Loucy (cell line): ENCODE data around the gene PRKCE.

Experiments
- H2AFZ ChIP-seq: fragments of 200-600 bp; sonication (generic); 2 replicates; pipeline ENCODE4 v1.6.0; 2016; ENCODE audit warnings: antibody characterized with exemption, mild to moderate bottlenecking, low read length, moderate library complexity
- H3F3A ChIP-seq: fragments of 200-600 bp; 2 replicates; pipeline ENCODE4 v1.6.0; 2016; ENCODE audit warnings: antibody characterized with exemption, low read depth, mild to moderate bottlenecking
- H3K27me3 ChIP-seq: fragments of 200-600 bp; sonication (generic); 2 replicates; pipeline ENCODE4 v1.6.1; 2014; ENCODE audit warnings: low read length, mild to moderate bottlenecking; ENCODE audit not compliant: insufficient read depth, poor library complexity, severe bottlenecking
- H3K36me3 ChIP-seq: fragments of 200-600 bp; sonication (generic); 2 replicates; pipeline ENCODE4 v1.6.1; 2016; ENCODE audit warnings: low read length; ENCODE audit not compliant: insufficient read depth
- H3K4me1 ChIP-seq: fragments of 200-600 bp; sonication (generic); 2 replicates; pipeline ENCODE4 v1.5.1; 2014; ENCODE audit warnings: low read length, mild to moderate bottlenecking; ENCODE audit not compliant: insufficient read depth, poor library complexity, severe bottlenecking
- H3K4me2 ChIP-seq: fragments of 200-600 bp; sonication (generic); 2 replicates; pipeline ENCODE4 v1.6.0; 2014; ENCODE audit warnings: antibody characterized with exemption, low read length, low read depth, mild to moderate bottlenecking; ENCODE audit not compliant: poor library complexity, severe bottlenecking
- H3K4me3 ChIP-seq: fragments of 200-600 bp; sonication (generic); 2 replicates; pipeline ENCODE4 v1.5.1; 2014; ENCODE audit warnings: low read length, mild to moderate bottlenecking, mixed read lengths; ENCODE audit not compliant: poor library complexity, severe bottlenecking
- H3K79me2 ChIP-seq: fragments of 200-600 bp; sonication (generic); 2 replicates; pipeline ENCODE4 v1.6.1; 2014; ENCODE audit warnings: low read length; ENCODE audit not compliant: insufficient read depth
- H3K9ac ChIP-seq: fragments of 200-600 bp; sonication (generic); 2 replicates; pipeline ENCODE4 v1.6.0; 2014; ENCODE audit warnings: mild to moderate bottlenecking, low read depth, low read length, moderate library complexity; ENCODE audit not compliant: poor library complexity, severe bottlenecking
- H3K9me2 ChIP-seq: fragments of 200-600 bp; sonication (generic); replicated peaks from 2 replicates; pipeline ENCODE4 v1.6.1; 2016; ENCODE audit warnings: low read depth, low read length, mixed read lengths
- H3K9me3 ChIP-seq: fragments of 200-600 bp; sonication (generic); 2 replicates; pipeline ENCODE4 v1.6.1; 2014; ENCODE audit warnings: mild to moderate bottlenecking, antibody characterized with exemption, low read length, low read depth; ENCODE audit not compliant: insufficient read depth
- H4K20me1 ChIP-seq: fragments of 200-600 bp; sonication (generic); 2 replicates; pipeline ENCODE4 v1.6.0; 2014; ENCODE audit warnings: antibody characterized with exemption, low read length, mild to moderate bottlenecking; ENCODE audit not compliant: insufficient read depth, poor library complexity, severe bottlenecking
- EZH2phosphoT487 ChIP-seq: fragments of 200-600 bp; IDR thresholded peaks from 2 replicates; pipeline ENCODE4 v1.6.1; 2018; ENCODE audit warnings: antibody characterized with exemption, mild to moderate bottlenecking, moderate library complexity, borderline replicate concordance
- TF ChIP-seq, protein P1 (sequence below): fragments of 200-600 bp; sonication (generic); conservative IDR thresholded peaks from 2 replicates; pipeline ENCODE4 v1.5.1; 2014; ENCODE audit warnings: mild to moderate bottlenecking, antibody characterized with exemption, low read length

The PRKCE gene

DNA sequence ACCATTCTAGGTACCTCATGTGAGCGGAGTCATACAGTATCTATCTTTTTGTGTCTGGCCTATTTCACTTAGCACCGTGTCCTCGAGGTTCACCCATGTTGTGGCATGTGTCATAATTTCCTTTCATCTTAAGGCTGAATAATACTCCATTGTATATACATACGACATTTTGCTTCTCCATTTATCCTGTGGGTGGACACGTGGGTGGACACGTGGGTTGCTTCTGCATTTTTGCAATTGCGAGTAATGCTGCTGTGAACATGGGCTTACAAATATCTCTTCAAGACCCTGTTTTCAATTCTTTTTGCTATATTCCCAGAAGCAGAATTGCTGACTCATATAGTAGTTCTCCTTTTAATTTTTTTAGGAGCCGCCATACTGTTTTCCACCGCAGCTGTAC lies 402.1 kb downstream of the PRKCE start:
- Histone ChIP-seq H3K4me3 (no peak overlapping the region), H3K4me2 (no peak overlapping the region), H3K36me3 (no peaks in the 10 kb centered on the region; the same call in 1 of the 2 replicates), H2AFZ (no peak overlapping the region), H3K79me2 (no peaks in the 10 kb centered on the region), H4K20me1 (no peaks in the 10 kb centered on the region), H3K9me2 (no peaks in the 10 kb centered on the region), H3K27me3 (no peaks in the 10 kb centered on the region), H3F3A (no peaks in the 10 kb centered on the region), H3K9ac (no peak overlapping the region), H3K4me1 (no peaks in the 10 kb centered on the region), H3K9me3 (no peaks in the 10 kb centered on the region)
- TF ChIP-seq EZH2phosphoT487 = no peak
- TF ChIP-seq, protein P1, sequence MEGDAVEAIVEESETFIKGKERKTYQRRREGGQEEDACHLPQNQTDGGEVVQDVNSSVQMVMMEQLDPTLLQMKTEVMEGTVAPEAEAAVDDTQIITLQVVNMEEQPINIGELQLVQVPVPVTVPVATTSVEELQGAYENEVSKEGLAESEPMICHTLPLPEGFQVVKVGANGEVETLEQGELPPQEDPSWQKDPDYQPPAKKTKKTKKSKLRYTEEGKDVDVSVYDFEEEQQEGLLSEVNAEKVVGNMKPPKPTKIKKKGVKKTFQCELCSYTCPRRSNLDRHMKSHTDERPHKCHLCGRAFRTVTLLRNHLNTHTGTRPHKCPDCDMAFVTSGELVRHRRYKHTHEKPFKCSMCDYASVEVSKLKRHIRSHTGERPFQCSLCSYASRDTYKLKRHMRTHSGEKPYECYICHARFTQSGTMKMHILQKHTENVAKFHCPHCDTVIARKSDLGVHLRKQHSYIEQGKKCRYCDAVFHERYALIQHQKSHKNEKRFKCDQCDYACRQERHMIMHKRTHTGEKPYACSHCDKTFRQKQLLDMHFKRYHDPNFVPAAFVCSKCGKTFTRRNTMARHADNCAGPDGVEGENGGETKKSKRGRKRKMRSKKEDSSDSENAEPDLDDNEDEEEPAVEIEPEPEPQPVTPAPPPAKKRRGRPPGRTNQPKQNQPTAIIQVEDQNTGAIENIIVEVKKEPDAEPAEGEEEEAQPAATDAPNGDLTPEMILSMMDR = no peak

DNA sequence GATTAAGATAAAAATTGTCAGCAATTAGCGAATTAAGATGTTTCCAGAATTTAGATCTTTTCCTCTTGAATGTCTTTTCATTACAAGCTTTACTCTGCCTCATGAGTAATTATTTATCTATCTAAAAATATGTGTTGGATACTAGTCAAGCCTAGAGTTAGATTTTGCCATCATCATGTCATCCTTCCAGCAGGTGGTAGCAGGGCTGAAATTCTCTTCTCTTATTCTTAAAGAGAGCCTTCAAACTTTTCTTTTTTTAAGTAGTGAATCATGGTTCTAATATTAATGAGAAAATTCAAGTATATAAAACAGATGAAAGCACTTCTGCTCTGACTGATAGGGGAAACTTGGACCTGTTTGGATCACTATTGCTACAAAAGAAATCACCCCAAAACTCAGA lies 405.1 kb downstream of the PRKCE start:
- no peaks in the 10 kb centered on the region for H3K4me1 ChIP-seq
- H3F3A ChIP-seq = no peaks in the 10 kb centered on the region; the same call in 1 of the 2 replicates
- H3K27me3 ChIP-seq = no peaks in the 10 kb centered on the region
- H3K9ac ChIP-seq = no peak overlapping the region
- H3K36me3 ChIP-seq = no peaks in the 10 kb centered on the region; the same call in 1 of the 2 replicates
- no peak overlapping the region for H3K4me2 ChIP-seq
- no peak for TF ChIP-seq EZH2phosphoT487
- TF ChIP-seq, protein P1 = no peak
- H3K79me2 ChIP-seq = no peaks in the 10 kb centered on the region
- H4K20me1 ChIP-seq = no peaks in the 10 kb centered on the region
- H2AFZ ChIP-seq = no peak overlapping the region
- H3K9me3 ChIP-seq = no peaks in the 10 kb centered on the region
- no peak overlapping the region for H3K4me3 ChIP-seq
- H3K9me2 ChIP-seq = no peaks in the 10 kb centered on the region

DNA sequence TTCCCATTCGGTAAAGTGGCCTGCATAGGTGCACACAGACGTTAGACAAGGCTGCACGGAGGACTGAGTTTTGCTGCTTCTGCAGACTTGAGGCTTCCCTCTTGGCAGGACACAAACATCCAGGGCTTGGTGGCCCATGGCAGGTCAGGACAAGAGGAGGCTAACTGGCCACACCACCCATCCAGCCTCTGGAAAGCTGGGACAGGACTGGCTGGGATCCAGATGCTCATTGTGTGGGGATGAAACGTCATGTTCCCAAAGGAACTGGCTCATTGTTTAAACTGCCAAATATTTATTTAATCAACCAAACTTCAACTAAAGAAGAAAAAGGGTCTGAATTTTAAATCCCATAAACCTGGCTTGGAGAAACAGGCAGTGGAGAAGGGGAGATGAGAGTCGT lies 406.7 kb downstream of the PRKCE start:
- TF ChIP-seq, protein P1 = no peak
- TF ChIP-seq EZH2phosphoT487 = no peak
- H3K9me2 ChIP-seq = no peaks in the 10 kb centered on the region
- H3K4me2 ChIP-seq = no peak overlapping the region

More for the DNA sequence above, 406.7 kb downstream of the PRKCE start:
- H3F3A ChIP-seq = no peaks in the 10 kb centered on the region; the same call in 1 of the 2 replicates
- H3K27me3 ChIP-seq = no peaks in the 10 kb centered on the region
- no peak overlapping the region for H3K9ac ChIP-seq
- no peak overlapping the region for H2AFZ ChIP-seq
- H3K79me2 ChIP-seq = no peaks in the 10 kb centered on the region
- H3K36me3 ChIP-seq = no peaks in the 10 kb centered on the region; the same call in 1 of the 2 replicates
- no peaks in the 10 kb centered on the region for H3K9me3 ChIP-seq
- no peaks in the 10 kb centered on the region for H3K4me1 ChIP-seq
- H3K4me3 ChIP-seq = no peak overlapping the region
- no peaks in the 10 kb centered on the region for H4K20me1 ChIP-seq
